ENCODE results near the gene PIK3C3. TPM values are rescaled to one million over a fixed set of nuclear protein-coding genes. Genes with fewer than 3 reads are reported as not detected.

The PIK3C3 gene
- total RNA-seq, 1 donor from 2014 or later: 24.1 TPM

- H3K27me3 ChIP-seq: no peaks in the 10 kb centered on the region
- H3K4me3 ChIP-seq: no peak overlapping the region
- H3K27ac ChIP-seq: no peak overlapping the region
- intact Hi-C loops (cut with DNase I): no loop called here
- H3K9me3 ChIP-seq: no peaks in the 10 kb centered on the region
- no peak for DNase-seq (ENCODE audit: extremely low spot score in 2 of 2)
- no peaks in the 10 kb centered on the region for H3K36me3 ChIP-seq
- peaks cover 11% of the 10 kb centered on the region for H3K4me1 ChIP-seq
- TF ChIP-seq POLR2AphosphoS5 (IDR thresholded peaks at IDR 0.05; ENCODE audit: insufficient read depth in 1 of 2, low read depth in 1 of 2): no peak
- no peak for TF ChIP-seq CTCF (IDR thresholded peaks at IDR 0.05)
- TF ChIP-seq POLR2A (IDR thresholded peaks at IDR 0.05): no peak
Measured at GRCh38 chr18:42113529-42114191, 158.6 kb downstream of the PIK3C3 start.

GRCh38 chr18:42114310-42114943 lies 159.4 kb downstream of the PIK3C3 start:
- no peaks in the 10 kb centered on the region for H3K9me3 ChIP-seq
- intact Hi-C loops (cut with DNase I): no loop called here
- TF ChIP-seq CTCF (IDR thresholded peaks at IDR 0.05): peak; percentile 40 to 85 (median 74)
- no peak for TF ChIP-seq POLR2A (IDR thresholded peaks at IDR 0.05)
- no peak for TF ChIP-seq POLR2AphosphoS5 (IDR thresholded peaks at IDR 0.05; ENCODE audit: insufficient read depth in 1 of 2, low read depth in 1 of 2)
- peaks cover 11% of the 10 kb centered on the region for H3K4me1 ChIP-seq
- no peak overlapping the region for H3K27ac ChIP-seq
- DNase-seq (ENCODE audit: extremely low spot score in 2 of 2): no peak
- no peaks in the 10 kb centered on the region for H3K27me3 ChIP-seq
- no peaks in the 10 kb centered on the region for H3K36me3 ChIP-seq
- no peak overlapping the region for H3K4me3 ChIP-seq

GRCh38 chr18:42126586-42126985 lies 171.6 kb downstream of the PIK3C3 start:
- Histone ChIP-seq H3K4me3 (no peak overlapping the region), H3K27me3 (no peaks in the 10 kb centered on the region), H3K27ac (no peak overlapping the region), H3K36me3 (no peaks in the 10 kb centered on the region), H3K9me3 (no peaks in the 10 kb centered on the region), H3K4me1 (no peaks in the 10 kb centered on the region)
- intact Hi-C loops (cut with DNase I): no loop called here
- TF ChIP-seq POLR2A (IDR thresholded peaks at IDR 0.05) (no peak), POLR2AphosphoS5 (IDR thresholded peaks at IDR 0.05; ENCODE audit: insufficient read depth in 1 of 2, low read depth in 1 of 2) (no peak), CTCF (IDR thresholded peaks at IDR 0.05) (no peak)
- DNase-seq (ENCODE audit: extremely low spot score in 2 of 2): no peak

- H3K36me3 ChIP-seq: no peaks in the 10 kb centered on the region
- H3K4me1 ChIP-seq: no peaks in the 10 kb centered on the region
- no peak overlapping the region for H3K27ac ChIP-seq
- H3K27me3 ChIP-seq: no peaks in the 10 kb centered on the region
- H3K9me3 ChIP-seq: no peaks in the 10 kb centered on the region
- DNase-seq (ENCODE audit: extremely low spot score in 2 of 2): no peak
- TF ChIP-seq POLR2A (IDR thresholded peaks at IDR 0.05): no peak
- intact Hi-C loops (cut with DNase I): no loop called here
- no peak overlapping the region for H3K4me3 ChIP-seq
Measured at GRCh38 chr18:42131066-42131929, 176.3 kb downstream of the PIK3C3 start.

- intact Hi-C loops (cut with DNase I): no loop called here
- no peak overlapping the region for H3K4me3 ChIP-seq
- no peak overlapping the region for H3K27ac ChIP-seq
- no peak for TF ChIP-seq POLR2A (IDR thresholded peaks at IDR 0.05)
- no peak for TF ChIP-seq POLR2AphosphoS5 (IDR thresholded peaks at IDR 0.05; ENCODE audit: insufficient read depth in 1 of 2, low read depth in 1 of 2)
- TF ChIP-seq CTCF (IDR thresholded peaks at IDR 0.05): no peak
- DNase-seq (ENCODE audit: extremely low spot score in 2 of 2): no peak
- no peaks in the 10 kb centered on the region for H3K36me3 ChIP-seq
- H3K9me3 ChIP-seq: no peaks in the 10 kb centered on the region
- H3K27me3 ChIP-seq: no peaks in the 10 kb centered on the region
- H3K4me1 ChIP-seq: no peaks in the 10 kb centered on the region
Measured at GRCh38 chr18:42131930-42132244, 176.9 kb downstream of the PIK3C3 start.
